ENCODE measurements around the gene LPAR4.
"Not testable (repeated sequence)": the region's sequence is repeated elsewhere in the genome, so short reads cannot be mapped to it uniquely, and the experiment has no call there.

The LPAR4 gene, protein sequence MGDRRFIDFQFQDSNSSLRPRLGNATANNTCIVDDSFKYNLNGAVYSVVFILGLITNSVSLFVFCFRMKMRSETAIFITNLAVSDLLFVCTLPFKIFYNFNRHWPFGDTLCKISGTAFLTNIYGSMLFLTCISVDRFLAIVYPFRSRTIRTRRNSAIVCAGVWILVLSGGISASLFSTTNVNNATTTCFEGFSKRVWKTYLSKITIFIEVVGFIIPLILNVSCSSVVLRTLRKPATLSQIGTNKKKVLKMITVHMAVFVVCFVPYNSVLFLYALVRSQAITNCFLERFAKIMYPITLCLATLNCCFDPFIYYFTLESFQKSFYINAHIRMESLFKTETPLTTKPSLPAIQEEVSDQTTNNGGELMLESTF

DNA sequence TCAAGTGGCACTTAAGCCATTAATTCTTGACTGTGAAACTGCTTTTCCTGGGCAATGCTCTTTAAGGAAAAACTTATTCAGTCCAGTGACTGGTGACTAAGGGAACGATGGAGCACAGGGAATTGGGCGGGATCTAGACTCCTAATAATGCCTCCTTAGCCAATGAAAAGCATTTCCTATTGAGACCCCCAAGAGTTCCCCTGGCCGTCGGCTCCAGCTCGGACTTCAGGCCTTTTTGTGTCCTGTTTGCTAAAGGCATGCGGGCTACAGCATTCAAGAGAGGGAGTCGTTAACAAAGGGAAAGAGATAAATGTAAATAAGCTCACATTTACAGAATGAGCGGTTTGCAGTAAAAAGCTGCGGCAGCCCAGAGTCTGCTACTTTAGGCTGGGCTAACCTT lies at the start of gene LPAR4:
LPAR4 (plus strand) TSS at position 232 of the 400 bp plus-strand sequence. CDS start 7,150 bp downstream, outside the sequence.
- DNase-seq: peak in 4 of 56 donors; percentile 0 to 4 (median 0)

DNA sequence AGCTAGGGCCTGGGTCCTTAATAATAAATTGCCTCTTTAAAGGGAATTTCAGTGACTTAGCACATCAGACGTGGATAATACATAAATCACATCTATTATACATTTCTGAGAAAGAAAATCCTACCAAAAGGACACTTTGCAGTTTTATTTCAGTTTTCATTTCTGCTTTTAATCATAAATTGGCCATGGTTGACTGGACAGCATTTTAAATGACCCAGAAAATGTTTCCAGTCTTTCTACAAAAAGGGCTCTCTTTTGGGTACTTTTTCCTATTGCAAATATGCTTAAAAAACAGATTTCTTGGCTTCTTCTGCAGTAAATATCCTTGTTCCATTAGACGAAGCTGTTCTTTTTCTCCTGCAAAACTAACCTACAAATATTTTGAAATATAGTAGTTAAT lies 41.4 kb upstream of the LPAR4 start:
- no peak for DNase-seq

DNA sequence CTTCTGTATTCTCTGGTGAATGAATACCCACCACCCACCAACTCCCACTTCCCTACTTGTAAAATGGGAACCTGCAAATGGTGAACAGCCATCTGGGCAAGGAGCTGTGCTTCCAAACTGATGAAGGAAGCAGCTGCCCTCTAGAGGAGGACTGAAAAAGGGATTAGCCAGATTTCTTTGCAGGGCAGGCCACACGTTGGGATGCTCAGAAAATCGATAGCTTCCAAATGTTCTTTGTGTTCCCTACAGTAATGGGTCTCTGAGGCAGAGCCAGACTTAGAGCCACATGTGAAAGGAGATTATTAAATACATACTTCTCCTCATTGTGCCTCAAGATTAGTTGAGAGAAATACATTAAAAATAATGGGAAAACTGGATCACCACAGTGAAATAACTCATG lies 39.3 kb upstream of the LPAR4 start:
- DNase-seq: peak in 2 of 56 donors; percentile 0

DNA sequence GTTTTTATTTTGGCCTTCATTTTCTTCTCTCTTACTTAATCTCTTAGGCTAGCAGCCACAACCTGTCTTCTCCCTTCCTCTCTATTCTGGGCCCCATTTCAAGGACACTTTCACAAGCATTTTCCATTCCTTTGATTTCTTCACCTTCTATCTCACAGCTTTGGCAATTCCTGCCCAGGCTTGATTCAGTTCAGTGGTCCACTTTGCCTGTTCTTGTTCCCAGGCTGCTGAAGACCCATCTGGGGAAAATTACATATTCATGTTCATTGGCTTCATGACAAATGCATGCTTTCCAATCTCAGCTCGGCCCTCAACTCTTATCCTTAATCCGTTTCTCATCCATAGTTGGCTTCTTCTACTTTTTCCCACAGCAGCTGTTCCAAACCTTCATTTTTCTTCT lies 38.7 kb upstream of the LPAR4 start:
- DNase-seq: no peak

DNA sequence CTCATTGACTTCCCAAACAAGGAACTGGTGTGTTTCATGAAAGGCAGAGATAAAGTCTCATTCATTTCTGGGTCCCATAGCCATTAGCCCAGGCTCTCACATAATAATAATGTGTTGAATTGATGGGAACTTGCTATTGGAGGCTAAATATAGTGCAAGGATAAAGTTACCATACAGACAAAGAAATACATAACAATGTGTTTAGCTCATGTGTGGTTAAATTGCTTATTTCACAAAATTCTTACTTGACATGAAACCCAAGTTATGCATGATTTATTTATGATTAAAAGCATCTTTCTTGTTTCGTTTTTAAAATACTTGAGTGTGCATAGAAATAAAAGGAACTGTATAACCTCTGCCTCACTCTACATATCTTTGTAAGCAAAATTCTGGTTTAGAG lies 37.3 kb upstream of the LPAR4 start:
- DNase-seq: no peak

DNA sequence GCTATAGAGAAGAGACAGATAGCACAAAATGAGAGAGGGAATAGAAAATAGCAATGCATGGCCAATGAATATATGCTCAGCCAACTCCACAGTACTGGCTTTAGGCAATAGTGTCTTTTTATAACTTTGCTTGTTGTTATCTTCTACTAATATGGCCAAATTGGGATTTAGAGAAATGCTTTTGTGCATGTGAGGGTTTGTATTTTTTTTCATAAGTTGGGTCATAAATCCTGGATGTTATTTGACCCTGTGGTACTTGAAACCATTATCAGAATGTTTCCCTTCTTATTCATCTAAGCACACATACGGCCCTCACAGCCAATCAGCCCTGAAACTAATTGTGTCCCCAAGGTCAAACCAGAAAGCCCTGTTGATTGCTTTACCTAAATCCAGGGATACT lies 35.2 kb upstream of the LPAR4 start:
- DNase-seq: no peak

DNA sequence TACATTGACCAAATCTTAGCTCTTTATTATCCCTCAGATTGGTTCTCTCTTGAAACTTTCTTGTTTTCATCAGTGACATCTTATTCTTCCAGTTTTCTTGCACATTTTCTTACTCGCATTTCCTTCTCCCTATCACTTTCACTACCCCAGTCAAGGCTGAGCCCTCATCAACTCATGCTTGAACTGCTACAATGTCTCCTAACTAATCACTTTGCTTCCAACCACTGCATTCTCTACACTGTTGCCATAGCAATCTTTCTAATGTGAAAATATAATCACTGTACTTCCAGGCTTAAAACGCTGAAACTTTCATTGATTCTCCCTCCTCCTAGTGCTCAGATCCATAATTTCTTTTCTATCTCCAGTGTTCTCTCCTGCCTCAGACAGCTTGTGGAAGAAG lies 22.2 kb upstream of the LPAR4 start:
- no peak for DNase-seq

DNA sequence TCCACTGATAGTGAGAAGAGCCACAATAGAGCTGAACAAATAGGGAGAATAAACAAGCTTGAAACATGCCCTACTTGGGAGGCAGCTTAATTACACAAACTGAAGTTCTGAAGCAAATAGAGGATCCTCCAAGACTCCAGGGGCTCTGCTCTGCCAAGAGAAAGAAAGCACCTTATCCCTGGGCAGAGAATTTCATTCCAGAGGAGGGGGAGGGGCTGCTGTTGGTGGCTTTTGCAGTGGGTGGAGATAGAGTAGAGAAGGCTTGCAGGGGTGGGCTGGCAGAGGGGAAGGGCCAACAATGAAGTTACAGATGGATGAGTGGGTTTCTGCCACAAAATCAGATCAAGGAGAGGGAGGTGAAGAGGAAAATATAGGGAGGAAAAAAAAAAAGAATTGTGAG lies 1.0 kb upstream of the LPAR4 start:
- DNase-seq: no peak

DNA sequence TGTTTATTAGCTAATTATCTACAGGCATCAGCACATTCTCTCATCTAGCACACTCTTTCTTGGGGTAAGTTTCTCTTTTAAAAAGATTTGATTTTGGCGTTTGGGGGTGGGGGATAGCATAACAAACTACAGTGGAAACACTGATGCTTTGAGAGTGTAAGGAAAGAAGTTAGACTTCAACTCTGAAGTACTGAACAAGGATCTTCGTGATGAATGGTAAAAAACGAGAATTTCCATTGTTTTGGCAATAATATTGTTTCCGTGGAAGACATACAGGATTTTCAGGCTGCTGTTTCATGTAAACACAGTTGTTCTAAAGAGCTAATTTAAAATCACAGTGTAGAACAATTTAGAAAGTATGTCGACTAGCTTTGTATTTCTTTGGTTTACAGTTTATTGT lies 451 bp downstream of the LPAR4 start:
- no peak for DNase-seq

DNA sequence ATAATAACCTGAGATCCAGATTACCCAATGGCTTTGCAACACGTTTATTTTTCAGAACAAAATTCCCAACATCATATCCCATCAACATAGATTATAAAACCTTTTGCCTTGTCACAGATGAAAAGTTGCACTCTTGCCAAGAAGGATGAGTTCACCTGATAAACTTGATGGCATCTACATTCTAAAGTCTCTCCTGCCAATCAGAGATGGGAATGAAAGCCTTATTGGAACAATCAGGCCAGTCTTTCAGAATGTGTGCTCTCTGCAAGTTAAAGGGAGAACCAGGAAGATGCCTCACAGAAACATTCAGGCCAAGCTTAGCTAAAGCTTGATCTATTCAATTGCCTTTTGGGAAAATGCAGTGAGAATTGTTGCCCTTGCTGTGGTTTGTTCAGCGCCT lies 1.3 kb downstream of the LPAR4 start:
- no peak for DNase-seq

DNA sequence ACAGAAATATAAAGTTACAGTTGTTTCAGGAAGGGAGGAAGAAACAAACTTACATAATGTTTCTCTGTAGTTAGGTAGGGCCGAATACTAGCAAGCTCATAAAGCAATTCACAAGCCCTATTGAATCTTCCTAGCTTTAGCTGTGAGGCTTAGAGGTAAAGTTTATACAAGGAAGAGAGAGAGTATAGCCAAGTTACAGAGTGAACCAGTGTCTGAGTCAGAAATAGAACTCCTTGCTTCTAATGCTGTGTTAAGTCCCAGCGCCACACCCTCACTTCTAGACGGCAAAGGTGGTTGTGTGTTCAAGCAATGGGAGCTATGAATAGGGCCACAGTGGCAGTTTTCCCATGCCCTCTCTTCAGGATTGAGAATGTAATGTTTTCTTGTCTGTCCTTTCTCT lies 6.1 kb downstream of the LPAR4 start:
- DNase-seq: no peak

DNA sequence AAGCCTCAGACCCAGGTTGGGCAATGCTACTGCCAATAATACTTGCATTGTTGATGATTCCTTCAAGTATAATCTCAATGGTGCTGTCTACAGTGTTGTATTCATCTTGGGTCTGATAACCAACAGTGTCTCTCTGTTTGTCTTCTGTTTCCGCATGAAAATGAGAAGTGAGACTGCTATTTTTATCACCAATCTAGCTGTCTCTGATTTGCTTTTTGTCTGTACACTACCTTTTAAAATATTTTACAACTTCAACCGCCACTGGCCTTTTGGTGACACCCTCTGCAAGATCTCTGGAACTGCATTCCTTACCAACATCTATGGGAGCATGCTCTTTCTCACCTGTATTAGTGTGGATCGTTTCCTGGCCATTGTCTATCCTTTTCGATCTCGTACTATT lies 7.4 kb downstream of the LPAR4 start:
- no peak for DNase-seq

DNA sequence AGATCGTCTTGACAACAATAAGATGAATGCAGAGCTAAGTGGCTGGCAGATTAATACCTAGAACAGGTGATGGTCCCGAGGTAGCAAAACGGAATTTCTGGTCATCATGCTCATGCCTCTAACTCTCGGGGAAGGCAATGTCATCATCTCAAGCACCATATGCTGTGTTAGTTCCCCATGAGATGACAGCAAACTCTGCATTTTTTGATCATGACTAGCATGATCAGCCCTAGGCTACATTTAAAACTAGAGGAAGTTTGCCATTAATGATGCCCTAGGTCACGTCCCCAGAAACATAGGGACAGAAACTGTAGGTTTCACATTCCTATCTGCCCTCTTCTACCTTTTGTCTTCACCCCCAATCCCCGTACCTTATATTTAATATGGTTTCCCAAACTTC lies 11.6 kb downstream of the LPAR4 start:
- DNase-seq: no peak

DNA sequence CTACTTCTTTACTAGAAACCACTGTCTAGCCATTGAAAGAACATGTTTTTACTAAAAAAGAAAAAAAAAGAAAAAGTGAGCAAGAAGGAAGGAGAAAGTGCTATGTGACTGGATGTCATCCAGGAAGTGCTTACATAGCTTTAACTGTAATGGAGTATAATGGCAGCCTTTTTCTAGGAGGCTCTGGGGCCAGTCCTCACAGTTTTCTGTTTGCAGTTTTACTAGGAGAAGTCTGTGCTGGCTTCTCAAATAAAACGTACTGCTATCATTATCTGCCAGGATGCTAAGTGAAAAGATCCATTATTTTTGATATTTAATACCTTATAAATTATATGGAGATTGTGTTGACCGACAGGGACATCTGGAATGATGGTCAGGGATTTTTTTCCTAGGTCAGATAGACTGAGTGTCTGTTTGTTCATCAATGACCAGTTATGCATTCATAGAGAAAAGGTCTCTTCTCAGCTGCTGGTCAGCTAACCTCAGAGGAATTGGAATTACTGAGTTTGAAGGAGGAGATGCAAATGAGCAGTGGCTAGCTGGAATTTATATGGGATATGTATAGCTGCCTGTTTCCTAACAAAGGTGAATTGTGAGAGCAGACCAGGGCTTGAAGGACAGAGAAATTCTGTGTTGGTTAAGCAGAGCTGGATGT lies 21.7 kb downstream of the LPAR4 start:
- DNase-seq: no peak

DNA sequence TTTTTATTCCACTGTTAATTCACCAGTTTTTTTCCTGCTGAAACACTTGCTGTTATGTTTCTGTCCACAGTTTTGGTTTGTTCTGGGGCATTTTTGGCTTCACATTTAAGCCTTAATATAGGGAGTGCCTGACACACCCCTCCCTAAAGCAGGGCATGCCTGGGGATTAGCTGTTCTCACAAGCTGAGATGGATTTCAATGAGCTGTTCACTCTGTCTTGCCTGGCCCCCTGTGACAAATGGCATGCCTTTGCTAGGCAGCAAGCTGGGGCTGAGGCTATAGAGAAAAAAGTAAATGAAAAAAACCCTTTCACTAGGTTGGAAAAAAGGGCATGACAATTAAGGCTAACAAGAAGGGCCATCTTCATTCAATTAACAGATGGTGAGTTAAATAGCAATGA lies 22.4 kb downstream of the LPAR4 start:
- no peak for DNase-seq

DNA sequence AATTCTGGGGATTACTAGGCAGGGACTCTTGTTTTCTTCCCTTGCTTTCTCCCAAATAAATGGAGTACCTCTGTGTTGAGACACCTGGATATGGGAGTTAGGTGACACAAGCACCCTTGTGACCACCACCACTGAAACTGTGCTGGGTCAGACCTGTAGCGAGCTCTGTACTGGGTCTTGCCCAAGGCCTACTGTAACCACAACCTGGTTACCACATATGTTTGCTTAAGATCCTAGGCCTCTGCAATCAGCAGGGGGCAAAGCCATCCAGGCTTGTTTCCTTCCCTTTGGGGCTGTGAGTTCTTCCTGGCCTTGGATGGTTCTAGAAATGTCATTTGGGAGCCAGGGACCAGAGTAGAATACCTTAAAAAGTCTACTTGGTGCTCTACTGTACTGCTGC lies 49.4 kb downstream of the LPAR4 start:
- DNase-seq: no peak

DNA sequence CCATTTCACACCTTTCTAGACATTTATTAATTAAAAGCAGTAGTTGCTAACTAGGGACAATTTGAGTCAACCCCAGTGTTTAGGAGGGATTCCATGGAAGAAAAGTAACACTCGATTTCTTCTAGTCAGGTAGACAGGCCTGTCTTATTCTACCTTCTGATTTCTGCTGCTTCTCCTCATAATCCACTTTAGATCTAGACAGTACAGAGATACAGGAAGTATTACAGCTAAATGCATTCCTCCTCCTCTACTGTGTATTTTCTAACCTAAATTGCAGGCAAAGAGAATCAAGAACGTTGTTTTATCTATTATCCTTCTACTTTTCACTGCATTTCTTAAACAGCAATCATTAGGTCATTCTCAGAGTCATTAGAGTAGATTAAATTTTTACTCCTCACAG lies 52.6 kb downstream of the LPAR4 start:
- no peak for DNase-seq

DNA sequence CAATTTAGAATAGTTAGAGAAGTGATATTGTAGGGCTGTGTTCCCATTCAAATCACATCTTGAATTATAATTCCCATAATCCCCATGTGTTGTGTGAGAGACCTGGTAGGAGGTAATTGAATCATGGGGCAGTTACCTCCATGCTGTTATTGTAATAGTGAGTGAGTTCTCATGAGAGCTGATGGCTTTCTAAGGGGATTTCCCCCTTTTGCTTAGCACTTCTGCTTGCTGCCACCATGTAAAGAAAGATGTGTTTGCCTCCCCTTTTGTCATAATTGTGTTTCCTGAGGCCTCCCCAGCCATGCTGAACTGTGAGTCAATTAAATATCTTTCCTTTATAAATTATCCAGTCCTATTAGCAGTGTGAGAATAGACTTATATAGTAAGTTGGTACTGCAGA lies 53.2 kb downstream of the LPAR4 start:
- no peak for DNase-seq

DNA sequence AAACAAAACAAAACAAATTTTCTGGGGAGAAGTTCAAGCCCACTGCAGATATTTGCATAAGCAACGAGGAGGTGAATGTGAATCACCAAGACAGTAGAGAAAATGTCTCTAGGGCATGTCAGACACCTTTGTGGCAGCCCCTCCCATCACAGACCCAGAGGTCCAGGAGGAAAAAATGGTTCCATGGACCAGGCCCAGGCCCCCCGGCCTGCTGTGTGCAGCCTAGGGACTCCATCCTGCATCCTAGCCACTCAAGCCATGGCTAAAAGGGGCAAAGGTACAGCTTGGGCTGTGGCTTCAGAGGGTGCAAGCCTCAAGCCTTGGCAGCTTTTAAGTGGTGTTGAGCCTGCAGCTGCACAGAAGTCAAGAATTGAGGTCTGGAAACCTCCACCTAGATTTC lies 54.0 kb downstream of the LPAR4 start:
- DNase-seq: no peak

DNA sequence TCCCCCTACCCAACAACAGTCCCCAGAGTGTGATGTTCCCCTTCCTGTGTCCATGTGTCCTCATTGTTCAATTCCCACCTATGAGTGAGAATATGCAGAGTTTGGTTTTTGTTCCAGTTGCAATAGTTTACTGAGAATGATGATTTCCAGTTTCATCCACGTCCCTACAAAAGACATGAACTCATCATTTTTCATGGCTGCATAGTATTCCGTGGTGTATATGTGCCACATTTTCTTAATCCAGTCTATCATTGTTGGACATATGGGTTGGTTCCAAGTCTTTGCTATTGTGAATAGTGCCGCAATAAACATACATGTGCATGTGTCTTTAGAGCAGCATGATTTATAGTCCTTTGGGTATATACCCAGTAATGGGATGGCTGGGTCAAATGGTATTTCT lies 55.0 kb downstream of the LPAR4 start:
- not testable (repeated sequence) for DNase-seq

All from amygdala (tissue), 56 donors.